Natural killer cell (primary cell): ENCODE results near the gene GALNT10. TPM values are rescaled to one million over a fixed set of nuclear protein-coding genes. Genes with fewer than 3 reads are reported as not detected.

ENCODE experiments used
- ATAC-seq, 3 donors: fragments of 150-1000 bp in 2 of 3; fragments of 200-7000 bp in 1 of 3; cut with Tn5 transposase; 1 replicate in 1 of 3; 2 replicates in 2 of 3; pipeline ENCODE4 v1.10.0; 2021; ENCODE audit warnings: mild to moderate bottlenecking in 2 of 3, moderate library complexity in 2 of 3
- DNase-seq, 2 donors: peaks; one replicate each; pipeline versions ENCODE4 v3.0.0 to v3.0.0-alpha.2; 2013 to 2021; ENCODE audit warnings: mixed read lengths in 1 of 2
- H3K27ac ChIP-seq: one replicate; pipeline ENCODE4 v1.5.1; 2013; ENCODE audit warnings: mild to moderate bottlenecking, low read length
- H3K27me3 ChIP-seq: one replicate; pipeline ENCODE4 v1.6.1; 2013; ENCODE audit warnings: low read length; ENCODE audit not compliant: control insufficient read depth, insufficient read depth
- H3K36me3 ChIP-seq: one replicate; pipeline ENCODE4 v1.6.1; 2013; ENCODE audit warnings: low read length; ENCODE audit not compliant: control insufficient read depth, insufficient read depth
- H3K4me1 ChIP-seq: one replicate; pipeline ENCODE4 v1.6.1; 2013; ENCODE audit warnings: low read length; ENCODE audit not compliant: control insufficient read depth, insufficient read depth
- H3K4me3 ChIP-seq: one replicate; pipeline ENCODE4 v1.5.1; 2013; ENCODE audit warnings: low read length
- H3K9me3 ChIP-seq: one replicate; pipeline ENCODE4 v1.6.1; 2013; ENCODE audit warnings: low read length; ENCODE audit not compliant: control insufficient read depth, insufficient read depth
- H3K27ac Mint-ChIP-seq, 2 donors: one replicate each; pipeline ENCODE4 v1.8.0; 2022; ENCODE audit warnings: mild to moderate bottlenecking in 2 of 2, mixed read lengths in 2 of 2, moderate library complexity in 1 of 2
- H3K27me3 Mint-ChIP-seq, 2 donors: one replicate each; pipeline ENCODE4 v1.8.0; 2022; ENCODE audit warnings: low read depth in 2 of 2, mixed read lengths in 2 of 2
- H3K36me3 Mint-ChIP-seq: one replicate; pipeline ENCODE4 v1.8.0; 2022; ENCODE audit warnings: mixed read lengths
- H3K4me1 Mint-ChIP-seq, 2 donors: one replicate each; pipeline ENCODE4 v1.8.0; 2022; ENCODE audit warnings: mixed read lengths in 2 of 2
- H3K4me3 Mint-ChIP-seq: one replicate; pipeline ENCODE4 v1.8.0; 2022; ENCODE audit warnings: mild to moderate bottlenecking, moderate library complexity, mixed read lengths
- H3K9me3 Mint-ChIP-seq, 2 donors: one replicate each; pipeline ENCODE4 v1.8.0; 2022; ENCODE audit warnings: mixed read lengths in 2 of 2
- WGBS: methylation state at CpG from one replicate; pipeline ENCODE4 v1.1.7; 2013; ENCODE audit warnings: missing lambda C conversion rate; ENCODE audit not compliant: insufficient coverage; 5-methylcytosine and 5-hydroxymethylcytosine counted together
- intact Hi-C: fragments of 100-400 bp; cut with micrococcal nuclease; formaldehyde crosslinking; loops from one replicate; pipeline ENCODE4 v1.14.2; 2022
- total RNA-seq, 4 donors: library from RNA; stranded (reverse); fragments of 120-200 nt in 1 of 4; gene quantifications; one replicate each; pipeline versions ENCODE4 v1.2.3 to v1.2.4, GENCODE V29; 2013 to 2022
- TF ChIP-seq, protein P1 (sequence below): fragments of 200-600 bp; IDR thresholded peaks from one replicate; pipeline ENCODE4 v1.8.0; 2022; ENCODE audit warnings: antibody characterized with exemption

Gene GALNT10
- total RNA-seq, 3 donors from 2014 or later (not counting 1 experiment from before 2014, with no cell fraction given): 77.0 to 92.6 (median 77.6) TPM

GRCh38 chr5:154189819-154190594, 526 bp upstream of the GALNT10 start:
- DNase-seq (peak; percentile 83 to 93), ATAC-seq (peak; percentile 89 to 96 (median 90))
- peak overlapping the region; percentile 80 to 88 for H3K27ac Mint-ChIP-seq
- Histone ChIP-seq H3K4me1 (peaks cover 29% of the 10 kb centered on the region), H3K27me3 (no peaks in the 10 kb centered on the region), H3K36me3 (peaks cover 3% of the 10 kb centered on the region), H3K9me3 (no peaks in the 10 kb centered on the region), H3K27ac (peak overlapping the region; percentile 84), H3K4me3 (peak overlapping the region; percentile 96)
- H3K4me1 Mint-ChIP-seq: peaks cover 46 to 54% of the 10 kb centered on the region in 2 donors
- H3K4me3 Mint-ChIP-seq: peak overlapping the region; percentile 92
- TF ChIP-seq, protein P1, sequence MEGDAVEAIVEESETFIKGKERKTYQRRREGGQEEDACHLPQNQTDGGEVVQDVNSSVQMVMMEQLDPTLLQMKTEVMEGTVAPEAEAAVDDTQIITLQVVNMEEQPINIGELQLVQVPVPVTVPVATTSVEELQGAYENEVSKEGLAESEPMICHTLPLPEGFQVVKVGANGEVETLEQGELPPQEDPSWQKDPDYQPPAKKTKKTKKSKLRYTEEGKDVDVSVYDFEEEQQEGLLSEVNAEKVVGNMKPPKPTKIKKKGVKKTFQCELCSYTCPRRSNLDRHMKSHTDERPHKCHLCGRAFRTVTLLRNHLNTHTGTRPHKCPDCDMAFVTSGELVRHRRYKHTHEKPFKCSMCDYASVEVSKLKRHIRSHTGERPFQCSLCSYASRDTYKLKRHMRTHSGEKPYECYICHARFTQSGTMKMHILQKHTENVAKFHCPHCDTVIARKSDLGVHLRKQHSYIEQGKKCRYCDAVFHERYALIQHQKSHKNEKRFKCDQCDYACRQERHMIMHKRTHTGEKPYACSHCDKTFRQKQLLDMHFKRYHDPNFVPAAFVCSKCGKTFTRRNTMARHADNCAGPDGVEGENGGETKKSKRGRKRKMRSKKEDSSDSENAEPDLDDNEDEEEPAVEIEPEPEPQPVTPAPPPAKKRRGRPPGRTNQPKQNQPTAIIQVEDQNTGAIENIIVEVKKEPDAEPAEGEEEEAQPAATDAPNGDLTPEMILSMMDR: peak; percentile 41
- no peaks in the 10 kb centered on the region for H3K9me3 Mint-ChIP-seq
- H3K36me3 Mint-ChIP-seq: peaks cover under 1% of the 10 kb centered on the region
- intact Hi-C loops: loop anchor here (5.0 to 10.0 kb wide), 4 partner anchors 195 to 667 kb away; partner anchors contain the start of genes CNOT8 and SAP30L
- no peaks in the 10 kb centered on the region for H3K27me3 Mint-ChIP-seq
- under 1% methylated on average over 67 of the region's 67 CpGs for WGBS

DNA sequence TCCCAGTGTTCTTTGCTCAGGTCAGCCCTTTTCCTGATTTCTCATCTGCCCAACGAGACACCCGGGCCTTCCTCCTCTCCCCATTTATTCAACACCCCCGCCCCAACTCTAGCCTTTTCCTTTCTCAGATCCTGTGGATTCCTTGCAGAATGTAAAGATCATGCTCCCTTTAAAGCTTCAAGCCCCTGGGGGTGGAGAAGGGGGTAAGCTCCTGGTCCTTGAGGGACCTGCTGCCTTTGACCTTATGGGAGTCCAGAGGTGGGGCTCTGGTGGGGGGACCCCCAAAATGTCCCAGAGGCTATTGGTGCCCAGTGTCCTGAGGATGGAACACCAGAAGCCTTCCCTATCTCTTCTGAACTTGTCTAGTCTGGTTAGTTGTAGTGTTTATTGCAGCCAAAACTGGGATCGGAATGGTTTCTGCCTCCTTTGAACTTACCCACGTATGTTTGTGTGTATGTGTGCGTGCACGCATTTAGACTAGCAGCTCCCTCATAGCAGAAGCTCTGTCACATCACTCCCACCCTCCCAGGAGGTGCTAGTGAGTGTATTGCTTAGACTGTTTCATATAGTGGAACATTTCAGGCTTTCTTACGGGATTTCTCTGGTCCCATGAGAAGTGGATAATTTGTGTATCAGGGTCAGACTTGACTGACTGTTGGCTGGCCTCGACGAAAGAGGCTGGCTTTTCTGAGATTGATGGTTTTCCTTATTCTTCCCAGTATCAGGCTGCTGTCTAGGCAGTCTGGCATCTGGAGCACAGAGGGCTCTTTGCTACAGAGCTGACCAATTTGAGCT, 1.1 kb downstream of the GALNT10 start:
- intact Hi-C loops: loop anchor here (5.0 to 10.0 kb wide), 3 partner anchors 193 to 666 kb away; partner anchors contain the start of genes CNOT8 and SAP30L
- Histone ChIP-seq H3K9me3 (no peaks in the 10 kb centered on the region), H3K27ac (no peak overlapping the region), H3K27me3 (no peaks in the 10 kb centered on the region), H3K36me3 (peaks cover 3% of the 10 kb centered on the region), H3K4me1 (peaks cover 32% of the 10 kb centered on the region), H3K4me3 (peak overlapping the region; percentile 81)
- TF ChIP-seq, protein P1: no peak
- peak in 1 of 2 donors; percentile 65 for DNase-seq
- no peak for ATAC-seq
- Mint-ChIP-seq H3K27ac (peak overlapping the region; percentile 89 to 92), H3K36me3 (peaks cover 5% of the 10 kb centered on the region), H3K27me3 (no peaks in the 10 kb centered on the region), H3K9me3 (no peaks in the 10 kb centered on the region), H3K4me3 (peak overlapping the region; percentile 96), H3K4me1 (peaks cover 51 to 63% of the 10 kb centered on the region in 2 donors)
- WGBS: 48% methylated on average over 5 of the region's 10 CpGs

DNA sequence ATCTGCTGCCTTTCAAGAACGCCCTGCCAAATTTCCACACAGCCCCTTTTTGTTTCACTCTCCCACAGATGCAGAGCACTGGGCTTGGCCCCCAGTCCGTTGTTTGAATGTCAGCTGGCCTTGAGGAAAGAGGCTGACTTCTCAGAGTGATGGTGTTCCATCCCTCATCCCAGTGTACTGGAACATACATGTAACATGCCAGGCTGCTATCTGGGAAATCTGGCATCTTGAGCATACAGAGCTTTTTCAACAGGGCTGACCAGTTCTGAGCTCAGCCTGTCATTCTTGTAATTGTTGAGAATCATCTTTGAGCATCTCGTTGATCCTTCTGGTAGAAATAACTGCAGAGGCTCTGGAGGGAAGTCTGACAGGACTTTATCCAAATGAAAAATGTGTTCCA, 2.8 kb downstream of the GALNT10 start:
- TF ChIP-seq, protein P1: no peak
- H3K4me3 ChIP-seq: no peak overlapping the region
- Mint-ChIP-seq H3K36me3 (peaks cover 5% of the 10 kb centered on the region), H3K4me1 (peaks cover 67 to 74% of the 10 kb centered on the region in 2 donors), H3K4me3 (peak overlapping the region; percentile 96), H3K27ac (peak overlapping the region; percentile 89 to 92), H3K27me3 (no peaks in the 10 kb centered on the region), H3K9me3 (no peaks in the 10 kb centered on the region)
- peaks cover 47% of the 10 kb centered on the region for H3K4me1 ChIP-seq
- H3K36me3 ChIP-seq: peaks cover 3% of the 10 kb centered on the region
- no peaks in the 10 kb centered on the region for H3K27me3 ChIP-seq
- intact Hi-C loops: loop anchor here (5.0 to 10.0 kb wide), 3 partner anchors 192 to 664 kb away; partner anchors contain the start of genes CNOT8 and SAP30L
- ATAC-seq (no peak), DNase-seq (no peak)
- WGBS: 96% methylated on average over 3 of the region's 3 CpGs
- no peak overlapping the region for H3K27ac ChIP-seq
- H3K9me3 ChIP-seq: no peaks in the 10 kb centered on the region
